OCI-LY7 (cell line): ENCODE data around the gene PRCP.

Experiments used
- EZH2phosphoT487 ChIP-seq: fragments of 200-600 bp; sonication (generic); IDR thresholded peaks from 2 replicates; pipeline ENCODE4 v1.6.1; 2018; ENCODE audit warnings: low read depth, borderline replicate concordance, mild to moderate bottlenecking, mixed run types, antibody characterized with exemption, low read length, moderate library complexity, mixed read lengths
- TF ChIP-seq, protein P1 (sequence below): fragments of 200-600 bp; sonication (generic); conservative IDR thresholded peaks from 2 replicates; pipeline ENCODE4 v1.5.1; 2014; ENCODE audit warnings: mild to moderate bottlenecking, antibody characterized with exemption, low read length, moderate library complexity, mixed read lengths

DNA sequence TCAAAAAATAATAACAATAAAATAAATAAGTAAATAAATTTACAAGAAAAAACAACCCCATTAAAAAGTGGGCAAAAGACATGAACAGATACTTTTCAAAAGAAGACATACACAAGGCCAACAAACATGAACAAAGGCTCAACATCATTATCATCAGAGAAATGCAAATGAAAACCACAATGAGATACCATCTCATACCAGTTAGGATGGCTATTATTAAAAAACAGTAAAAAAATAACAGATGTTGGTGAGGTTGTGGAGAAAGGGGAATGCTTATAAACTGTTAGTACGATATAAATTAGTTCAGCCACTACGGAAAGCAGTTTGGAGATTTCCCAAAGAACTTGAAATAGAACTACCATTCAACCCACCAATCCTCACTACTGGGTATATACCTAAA is 44.6 kb downstream of the PRCP start:
- TF ChIP-seq, protein P1, sequence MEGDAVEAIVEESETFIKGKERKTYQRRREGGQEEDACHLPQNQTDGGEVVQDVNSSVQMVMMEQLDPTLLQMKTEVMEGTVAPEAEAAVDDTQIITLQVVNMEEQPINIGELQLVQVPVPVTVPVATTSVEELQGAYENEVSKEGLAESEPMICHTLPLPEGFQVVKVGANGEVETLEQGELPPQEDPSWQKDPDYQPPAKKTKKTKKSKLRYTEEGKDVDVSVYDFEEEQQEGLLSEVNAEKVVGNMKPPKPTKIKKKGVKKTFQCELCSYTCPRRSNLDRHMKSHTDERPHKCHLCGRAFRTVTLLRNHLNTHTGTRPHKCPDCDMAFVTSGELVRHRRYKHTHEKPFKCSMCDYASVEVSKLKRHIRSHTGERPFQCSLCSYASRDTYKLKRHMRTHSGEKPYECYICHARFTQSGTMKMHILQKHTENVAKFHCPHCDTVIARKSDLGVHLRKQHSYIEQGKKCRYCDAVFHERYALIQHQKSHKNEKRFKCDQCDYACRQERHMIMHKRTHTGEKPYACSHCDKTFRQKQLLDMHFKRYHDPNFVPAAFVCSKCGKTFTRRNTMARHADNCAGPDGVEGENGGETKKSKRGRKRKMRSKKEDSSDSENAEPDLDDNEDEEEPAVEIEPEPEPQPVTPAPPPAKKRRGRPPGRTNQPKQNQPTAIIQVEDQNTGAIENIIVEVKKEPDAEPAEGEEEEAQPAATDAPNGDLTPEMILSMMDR: no peak
- no peak for TF ChIP-seq EZH2phosphoT487
